Breast epithelium (tissue), 3 donors: ENCODE measurements around the gene PRR35.

Experiments
- POLR2A ChIP-seq: fragments of 450-650 bp; IDR thresholded peaks from one replicate; pipeline ENCODE4 v1.6.1; 2016; ENCODE audit warnings: antibody characterized with exemption, mild to moderate bottlenecking, moderate library complexity
- TF ChIP-seq, protein P1 (sequence below), 3 donors: fragments of 450-650 bp; IDR thresholded peaks; one replicate each; pipeline ENCODE4 v1.5.1; 2016 to 2017; ENCODE audit warnings: antibody characterized with exemption in 3 of 3, mild to moderate bottlenecking in 3 of 3, moderate library complexity in 3 of 3

DNA sequence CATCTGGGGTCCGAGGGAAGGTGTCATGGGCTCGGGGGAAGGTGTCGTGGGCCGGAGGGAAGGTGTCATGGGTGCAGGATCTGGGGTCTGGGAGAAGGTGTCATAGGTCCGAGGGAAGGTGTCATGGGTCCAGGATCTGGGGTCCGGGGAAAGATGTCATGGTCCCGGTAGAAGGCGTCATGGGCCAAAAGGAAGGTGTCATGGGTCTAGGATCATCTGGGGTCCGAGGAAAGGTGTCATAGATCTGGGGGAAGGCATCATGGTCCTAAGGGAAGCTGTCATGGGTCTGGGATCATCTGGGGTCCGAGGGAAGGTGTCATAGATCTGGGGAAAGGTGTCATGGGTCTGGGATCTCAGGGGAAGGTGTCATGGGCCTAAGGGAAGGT, 30.6 kb downstream of the PRR35 start:
- TF ChIP-seq, protein P1, sequence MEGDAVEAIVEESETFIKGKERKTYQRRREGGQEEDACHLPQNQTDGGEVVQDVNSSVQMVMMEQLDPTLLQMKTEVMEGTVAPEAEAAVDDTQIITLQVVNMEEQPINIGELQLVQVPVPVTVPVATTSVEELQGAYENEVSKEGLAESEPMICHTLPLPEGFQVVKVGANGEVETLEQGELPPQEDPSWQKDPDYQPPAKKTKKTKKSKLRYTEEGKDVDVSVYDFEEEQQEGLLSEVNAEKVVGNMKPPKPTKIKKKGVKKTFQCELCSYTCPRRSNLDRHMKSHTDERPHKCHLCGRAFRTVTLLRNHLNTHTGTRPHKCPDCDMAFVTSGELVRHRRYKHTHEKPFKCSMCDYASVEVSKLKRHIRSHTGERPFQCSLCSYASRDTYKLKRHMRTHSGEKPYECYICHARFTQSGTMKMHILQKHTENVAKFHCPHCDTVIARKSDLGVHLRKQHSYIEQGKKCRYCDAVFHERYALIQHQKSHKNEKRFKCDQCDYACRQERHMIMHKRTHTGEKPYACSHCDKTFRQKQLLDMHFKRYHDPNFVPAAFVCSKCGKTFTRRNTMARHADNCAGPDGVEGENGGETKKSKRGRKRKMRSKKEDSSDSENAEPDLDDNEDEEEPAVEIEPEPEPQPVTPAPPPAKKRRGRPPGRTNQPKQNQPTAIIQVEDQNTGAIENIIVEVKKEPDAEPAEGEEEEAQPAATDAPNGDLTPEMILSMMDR (IDR thresholded peaks at IDR 0.05) = no peak
- no peak for TF ChIP-seq POLR2A
